Endothelial cell of umbilical vein (primary cell): ENCODE results near the gene NATD1. TPM values are rescaled to one million over a fixed set of nuclear protein-coding genes. Genes with fewer than 3 reads are reported as not detected.
A peak's percentile ranks its signal among the peaks of the same experiment; 100 is the strongest.

ENCODE experiments used
- BruUV-seq: library from RNA; stranded (reverse); fragments of 400-500 nt; replicated peaks from 2 replicates; lab custom pipeline; 2021; lab: Mats Ljungman, UMichigan
- CTCF ChIA-PET: fragments of 300-600, 350-600 bp; sonication (Branson Sonifier 250); formaldehyde crosslinking; loops from one replicate; lab custom pipeline; 2021; ENCODE audit warnings: antibody characterized with exemption, inconsistent platforms; lab: Charles Lee
- POLR2A ChIA-PET: fragments of 300-600, 350-600 bp; sonication (Branson Sonifier 250); formaldehyde crosslinking; loops from one replicate; lab custom pipeline; 2021; ENCODE audit warnings: antibody characterized with exemption, inconsistent platforms; lab: Charles Lee
- DNase-seq: peaks from one replicate; pipeline ENCODE4 v3.0.0-alpha.2; 2011; ENCODE audit warnings: low read depth, low spot score
- FAIRE-seq: peaks from 2 replicates; lab custom pipeline; 2011; peaks lifted over from hg19 to GRCh38; lab: Jason Lieb, UNC
- H2AFZ ChIP-seq: 2 replicates; pipeline ENCODE4 v1.6.0; 2012; ENCODE audit warnings: low read depth, low read length, control low read depth, inconsistent platforms
- H3K27ac ChIP-seq: 2 replicates; pipeline ENCODE4 v1.5.1; 2011; ENCODE audit warnings: low read depth, mild to moderate bottlenecking, control low read depth, low read length, moderate library complexity; ENCODE audit not compliant: insufficient read depth
- H3K27me3 ChIP-seq, 2 experiments: 2 replicates each; pipeline versions ENCODE4 v1.6.0 to v1.6.1; 2011; ENCODE audit warnings: low read length in 2 of 2, mixed read lengths in 1 of 2; ENCODE audit not compliant: control insufficient read depth in 2 of 2, insufficient read depth in 2 of 2
- H3K36me3 ChIP-seq, 2 experiments: 2 replicates in 1 of 2; 3 replicates in 1 of 2; pipeline ENCODE4 v1.5.1; 2011; ENCODE audit warnings: low read length in 2 of 2, mild to moderate bottlenecking in 1 of 2, moderate library complexity in 1 of 2; ENCODE audit not compliant: control insufficient read depth in 2 of 2, insufficient read depth in 2 of 2; ENCODE audit errors: extremely low read depth in 1 of 2
- H3K4me1 ChIP-seq: 3 replicates; pipeline ENCODE4 v1.5.1; 2011; ENCODE audit warnings: mild to moderate bottlenecking, low read length; ENCODE audit not compliant: control insufficient read depth, insufficient read depth; ENCODE audit errors: extremely low read depth
- H3K4me2 ChIP-seq: 2 replicates; pipeline ENCODE4 v1.6.1; 2011; ENCODE audit warnings: low read length, control low read depth, mixed read lengths; ENCODE audit not compliant: insufficient read depth
- H3K4me3 ChIP-seq, 3 experiments: fragments of 200-600 bp in 1 of 3; sonication (generic), shearing (Covaris generic) in 1 of 3; replicated peaks in 1 of 3; 2 replicates each; pipeline ENCODE4 v1.5.1; 2011 to 2016; ENCODE audit warnings: control low read depth in 3 of 3, low read length in 3 of 3, mild to moderate bottlenecking in 2 of 3, inconsistent platforms in 1 of 3, low read depth in 1 of 3, moderate library complexity in 1 of 3; ENCODE audit not compliant: insufficient read depth in 1 of 3
- H3K79me2 ChIP-seq: 2 replicates; pipeline ENCODE4 v1.6.0; 2012; ENCODE audit warnings: low read length, inconsistent platforms; ENCODE audit not compliant: control insufficient read depth, insufficient read depth
- H3K9ac ChIP-seq: replicated peaks from 2 replicates; pipeline ENCODE3; 2011; ENCODE audit warnings: low read length, control low read depth; ENCODE audit not compliant: insufficient read depth; ENCODE audit errors: extremely low read depth
- H3K9me1 ChIP-seq: replicated peaks from 3 replicates; pipeline ENCODE4 v1.6.0; 2011; ENCODE audit warnings: mild to moderate bottlenecking, low read length; ENCODE audit not compliant: control insufficient read depth, insufficient read depth; ENCODE audit errors: extremely low read depth
- H3K9me3 ChIP-seq: replicated peaks from 2 replicates; pipeline ENCODE4 v1.5.1; 2012; ENCODE audit warnings: low read length, inconsistent platforms; ENCODE audit not compliant: control insufficient read depth, insufficient read depth
- H4K20me1 ChIP-seq: replicated peaks from 2 replicates; pipeline ENCODE3; 2011; ENCODE audit warnings: mild to moderate bottlenecking, low read length; ENCODE audit not compliant: control insufficient read depth, insufficient read depth; ENCODE audit errors: extremely low read depth
- EZH2 ChIP-seq: IDR thresholded peaks from 2 replicates; pipeline ENCODE4 v1.6.1; 2012; ENCODE audit warnings: borderline replicate concordance, low read depth, mild to moderate bottlenecking, moderate library complexity, low read length, inconsistent platforms; ENCODE audit not compliant: severe bottlenecking
- FOS ChIP-seq: IDR thresholded peaks from 2 replicates; pipeline ENCODE4 v1.6.1; 2011; ENCODE audit warnings: mild to moderate bottlenecking, low read length, moderate library complexity, borderline replicate concordance; ENCODE audit not compliant: insufficient read depth
- GATA2 ChIP-seq: IDR thresholded peaks from 2 replicates; pipeline ENCODE4 v1.7.0; 2011; ENCODE audit warnings: low read depth, mild to moderate bottlenecking, moderate library complexity, mixed read lengths, low read length; ENCODE audit not compliant: insufficient read length, insufficient read depth
- JUN ChIP-seq: IDR thresholded peaks from 2 replicates; pipeline ENCODE4 v1.6.1; 2011; ENCODE audit warnings: borderline replicate concordance, low read depth; ENCODE audit not compliant: insufficient read length, insufficient read depth
- MYC ChIP-seq: IDR thresholded peaks from one replicate; pipeline ENCODE4 v1.6.1; 2011; ENCODE audit warnings: mild to moderate bottlenecking, low read depth, low read length
- POLR2A ChIP-seq: IDR thresholded peaks from 2 replicates; pipeline ENCODE4 v1.6.1; 2012; ENCODE audit warnings: low read depth, mild to moderate bottlenecking, control low read depth, low read length
- POLR2AphosphoS5 ChIP-seq: IDR thresholded peaks from 2 replicates; pipeline ENCODE4 v1.6.1; 2012; ENCODE audit warnings: low read depth, mild to moderate bottlenecking, control low read depth, low read length, moderate library complexity; ENCODE audit not compliant: insufficient read depth
- dilution Hi-C: fragments of 300-500 bp; cut with MboI; formaldehyde crosslinking; loops from one replicate; pipeline ENCODE4 v1.15.0; 2019; ENCODE audit warnings: low sequenced_read_pairs; ENCODE audit not compliant: extremely low pct_ligation_motif_present
- intact Hi-C: fragments of 100-400 bp; cut with micrococcal nuclease; formaldehyde crosslinking; loops from one replicate; pipeline ENCODE4 v1.10.0; 2022
- polyA plus RNA-seq, 4 experiments: library from polyadenylated mRNA; depleted of rRNA in 3 of 4; stranded (reverse) in 3 of 4; unstranded in 1 of 4; fragments of >200 nt; gene quantifications; 2 replicates each; pipeline versions ENCODE4 v1.2.1 to v1.2.3, GENCODE V29; 2011 to 2012; ENCODE audit warnings: missing spikeins in 1 of 4
- total RNA-seq: library from RNA; stranded (reverse); gene quantifications from 2 replicates; pipeline ENCODE4 v1.2.3, GENCODE V29; 2021
- TF ChIP-seq, protein P1 (sequence below): IDR thresholded peaks from 2 replicates; pipeline ENCODE4 v1.6.1; 2011; ENCODE audit not compliant: insufficient read depth, insufficient read length
- TF ChIP-seq, protein P2 (sequence below), 2 donors: IDR thresholded peaks; 1 replicate in 1 of 2; 2 replicates in 1 of 2; pipeline ENCODE4 v1.5.1; 2011; ENCODE audit warnings: low read length in 2 of 2, mild to moderate bottlenecking in 2 of 2, moderate library complexity in 2 of 2, control low read depth in 1 of 2, inconsistent platforms in 1 of 2, low read depth in 1 of 2; ENCODE audit not compliant: insufficient read depth in 1 of 2; ENCODE audit errors: extremely low read depth in 1 of 2

Gene NATD1
- total and polyA plus RNA-seq, 2 donors (not counting 3 experiments of a cell fraction or from before 2014, with no cell fraction given): 7.0 to 7.2 TPM

DNA sequence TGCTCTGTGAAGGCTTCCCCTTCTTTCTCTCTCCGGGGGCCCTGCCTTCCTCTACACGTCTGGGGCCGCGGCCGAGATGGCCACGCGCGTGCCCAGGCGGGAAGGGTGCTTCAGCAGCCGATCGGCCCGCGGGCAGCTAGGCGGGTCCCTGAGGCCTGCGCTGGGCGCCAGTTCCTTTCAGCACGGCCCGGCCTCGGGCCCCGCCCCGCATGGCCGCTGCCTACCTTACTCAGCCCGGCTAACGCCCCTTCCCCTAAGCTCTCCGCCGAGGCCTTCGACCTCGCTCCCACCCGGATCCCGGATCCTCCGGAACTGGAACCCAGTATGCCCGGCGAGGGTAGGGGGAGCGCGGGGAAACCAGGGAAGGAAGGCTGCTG lies 39.6 kb downstream of the NATD1 start:
- no peaks in the 10 kb centered on the region for H3K27me3 ChIP-seq
- no TSS peak for BruUV-seq
- peaks cover 20% of the 10 kb centered on the region for H3K4me1 ChIP-seq
- TF ChIP-seq, protein P1, sequence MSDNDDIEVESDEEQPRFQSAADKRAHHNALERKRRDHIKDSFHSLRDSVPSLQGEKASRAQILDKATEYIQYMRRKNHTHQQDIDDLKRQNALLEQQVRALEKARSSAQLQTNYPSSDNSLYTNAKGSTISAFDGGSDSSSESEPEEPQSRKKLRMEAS: no peak
- TF ChIP-seq JUN (no peak), EZH2 (no peak), GATA2 (no peak), MYC (no peak), POLR2AphosphoS5 (no peak), POLR2A (no peak), FOS (no peak)
- TF ChIP-seq, protein P2, sequence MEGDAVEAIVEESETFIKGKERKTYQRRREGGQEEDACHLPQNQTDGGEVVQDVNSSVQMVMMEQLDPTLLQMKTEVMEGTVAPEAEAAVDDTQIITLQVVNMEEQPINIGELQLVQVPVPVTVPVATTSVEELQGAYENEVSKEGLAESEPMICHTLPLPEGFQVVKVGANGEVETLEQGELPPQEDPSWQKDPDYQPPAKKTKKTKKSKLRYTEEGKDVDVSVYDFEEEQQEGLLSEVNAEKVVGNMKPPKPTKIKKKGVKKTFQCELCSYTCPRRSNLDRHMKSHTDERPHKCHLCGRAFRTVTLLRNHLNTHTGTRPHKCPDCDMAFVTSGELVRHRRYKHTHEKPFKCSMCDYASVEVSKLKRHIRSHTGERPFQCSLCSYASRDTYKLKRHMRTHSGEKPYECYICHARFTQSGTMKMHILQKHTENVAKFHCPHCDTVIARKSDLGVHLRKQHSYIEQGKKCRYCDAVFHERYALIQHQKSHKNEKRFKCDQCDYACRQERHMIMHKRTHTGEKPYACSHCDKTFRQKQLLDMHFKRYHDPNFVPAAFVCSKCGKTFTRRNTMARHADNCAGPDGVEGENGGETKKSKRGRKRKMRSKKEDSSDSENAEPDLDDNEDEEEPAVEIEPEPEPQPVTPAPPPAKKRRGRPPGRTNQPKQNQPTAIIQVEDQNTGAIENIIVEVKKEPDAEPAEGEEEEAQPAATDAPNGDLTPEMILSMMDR (IDR thresholded peaks at IDR 0.05; ENCODE audit: extremely low read depth in 1 of 2, insufficient read depth in 1 of 2, low read depth in 1 of 2, low read length in 2 of 2): no peak
- peak overlapping the region; percentile 96 for H3K9ac ChIP-seq
- peak overlapping the region; percentile 77 for H3K27ac ChIP-seq
- dilution Hi-C loops (no loop called here), intact Hi-C loops (loop anchor here (1.0 to 10.0 kb wide), 8 partner anchors 40 to 171 kb away; partner anchors contain the start of genes DHRS7B, MAP2K3, NATD1 and USP22)
- ChIA-PET POLR2A (interaction anchor here (1.1 kb wide), 1 partner anchor 85 kb away, joined by 4 read pairs; no protein-coding TSS in a partner anchor), CTCF (interaction anchor here (1.0 to 4.5 kb wide), 9 partner anchors 10 to 299 kb away, joined by 3 to 35 read pairs (median 4); no protein-coding TSS in a partner anchor)
- peak overlapping the region; percentile 73 to 96 (median 96) for H3K4me3 ChIP-seq
- no peaks in the 10 kb centered on the region for H4K20me1 ChIP-seq
- no peaks in the 10 kb centered on the region for H3K9me1 ChIP-seq
- H3K79me2 ChIP-seq: peaks cover 66% of the 10 kb centered on the region
- H3K9me3 ChIP-seq: no peaks in the 10 kb centered on the region
- H3K36me3 ChIP-seq: peaks cover 2 to 6% of the 10 kb centered on the region in 2 experiments
- DNase-seq (no peak), FAIRE-seq (peak; percentile 52)
- peak overlapping the region; percentile 55 for H2AFZ ChIP-seq
- peak overlapping the region; percentile 98 for H3K4me2 ChIP-seq
